Left colon (tissue), 2 donors: ENCODE results near the gene ICAM3. TPM values are rescaled to one million over a fixed set of nuclear protein-coding genes. Genes with fewer than 3 reads are reported as not detected.
A peak's percentile ranks its signal among the peaks of the same experiment; 100 is the strongest.

Experiments used
- ATAC-seq: fragments of 200-7000 bp; cut with Tn5 transposase; one replicate; pipeline ENCODE4 v1.9.1; 2020; ENCODE audit warnings: mild to moderate bottlenecking, moderate library complexity
- DNase-seq, 2 donors: peaks; one replicate each; pipeline ENCODE4 v3.0.0-alpha.2; 2020
- intact Hi-C, 2 donors: fragments of 100-400 bp; cut with DNase I in 1 of 2; cut with micrococcal nuclease in 1 of 2; formaldehyde crosslinking; loops; one replicate each; pipeline versions ENCODE4 v1.11.2 to v1.14.0; 2022; cut with DNase I, micrococcal nuclease
- total RNA-seq, 2 donors: library from RNA; stranded (reverse); fragmentation: NEBNext Ultra II Directional; extraction: Animal tissue kit (Norgen Biotek cat#: 25700); gene quantifications; one replicate each; pipeline ENCODE4 v1.2.1, GENCODE V29; 2021
- donor health status: DM: no; HTN: no; CAD: no.
- donor health status: DM: yes; HTN: yes; CAD: no.

The ICAM3 gene
- total RNA-seq, 2 donors from 2014 or later, result 29.8 to 30.6 TPM

GRCh38 chr19:10295847-10296591, 43.4 kb downstream of the ICAM3 start:
- peak in 1 of 2 donors; percentile 41 for DNase-seq
- intact Hi-C loops, result no loop called here
- ATAC-seq, result peak; percentile 24

DNA sequence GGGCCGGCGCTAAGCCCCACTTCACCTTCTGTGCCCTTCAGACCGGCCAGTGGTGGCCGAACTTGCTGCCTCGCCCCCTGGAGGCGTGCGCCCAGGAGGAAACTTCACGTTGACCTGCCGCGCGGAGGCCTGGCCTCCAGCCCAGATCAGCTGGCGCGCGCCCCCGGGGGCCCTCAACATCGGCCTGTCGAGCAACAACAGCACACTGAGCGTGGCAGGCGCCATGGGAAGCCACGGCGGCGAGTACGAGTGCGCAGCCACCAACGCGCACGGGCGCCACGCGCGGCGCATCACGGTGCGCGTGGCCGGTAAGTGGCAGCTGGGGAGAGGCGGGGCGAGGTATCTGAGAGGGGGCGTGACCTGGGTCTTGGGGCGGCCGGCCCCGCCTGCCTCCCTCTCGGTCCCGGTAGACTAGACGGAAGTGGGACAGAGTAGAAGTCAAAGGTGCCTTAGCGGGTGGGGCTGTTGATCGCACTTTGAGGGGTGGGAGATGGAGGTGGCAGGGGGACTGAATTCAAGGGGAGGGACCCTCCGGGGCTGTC, 44.0 kb downstream of the ICAM3 start:
- ATAC-seq (peak; percentile 54), DNase-seq (peak in 1 of 2 donors; percentile 77)
- intact Hi-C loops, result no loop called here

- intact Hi-C loops, result no loop called here
- peak in 1 of 2 donors; percentile 50 for DNase-seq
- peak; percentile 37 for ATAC-seq
Measured at GRCh38 chr19:10294368-10294697, 45.1 kb downstream of the ICAM3 start.

DNA sequence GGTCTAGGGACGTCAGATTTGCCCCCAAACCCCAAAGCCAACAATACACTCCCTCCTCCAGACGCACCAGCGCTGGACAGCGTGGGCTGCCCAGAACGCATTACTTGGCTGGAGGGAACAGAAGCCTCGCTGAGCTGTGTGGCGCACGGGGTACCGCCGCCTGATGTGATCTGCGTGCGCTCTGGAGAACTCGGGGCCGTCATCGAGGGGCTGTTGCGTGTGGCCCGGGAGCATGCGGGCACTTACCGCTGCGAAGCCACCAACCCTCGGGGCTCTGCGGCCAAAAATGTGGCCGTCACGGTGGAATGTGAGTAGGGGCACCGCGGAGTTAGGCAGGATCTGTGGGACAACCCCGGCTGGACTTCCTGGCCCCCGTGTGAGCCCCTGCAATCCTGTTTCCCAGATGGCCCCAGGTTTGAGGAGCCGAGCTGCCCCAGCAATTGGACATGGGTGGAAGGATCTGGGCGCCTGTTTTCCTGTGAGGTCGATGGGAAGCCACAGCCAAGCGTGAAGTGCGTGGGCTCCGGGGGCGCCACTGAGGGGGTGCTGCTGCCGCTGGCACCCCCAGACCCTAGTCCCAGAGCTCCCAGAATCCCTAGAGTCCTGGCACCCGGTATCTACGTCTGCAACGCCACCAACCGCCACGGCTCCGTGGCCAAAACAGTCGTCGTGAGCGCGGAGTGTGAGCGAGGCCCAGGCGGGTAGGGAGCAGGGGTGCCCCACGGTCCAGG, 45.6 kb downstream of the ICAM3 start:
- ATAC-seq (no peak), DNase-seq (no peak)
- intact Hi-C loops, result no loop called here

GRCh38 chr19:10292789-10293636, 46.4 kb downstream of the ICAM3 start:
- intact Hi-C loops, result no loop called here
- DNase-seq (peak; percentile 33 to 45), ATAC-seq (peak; percentile 12)

DNA sequence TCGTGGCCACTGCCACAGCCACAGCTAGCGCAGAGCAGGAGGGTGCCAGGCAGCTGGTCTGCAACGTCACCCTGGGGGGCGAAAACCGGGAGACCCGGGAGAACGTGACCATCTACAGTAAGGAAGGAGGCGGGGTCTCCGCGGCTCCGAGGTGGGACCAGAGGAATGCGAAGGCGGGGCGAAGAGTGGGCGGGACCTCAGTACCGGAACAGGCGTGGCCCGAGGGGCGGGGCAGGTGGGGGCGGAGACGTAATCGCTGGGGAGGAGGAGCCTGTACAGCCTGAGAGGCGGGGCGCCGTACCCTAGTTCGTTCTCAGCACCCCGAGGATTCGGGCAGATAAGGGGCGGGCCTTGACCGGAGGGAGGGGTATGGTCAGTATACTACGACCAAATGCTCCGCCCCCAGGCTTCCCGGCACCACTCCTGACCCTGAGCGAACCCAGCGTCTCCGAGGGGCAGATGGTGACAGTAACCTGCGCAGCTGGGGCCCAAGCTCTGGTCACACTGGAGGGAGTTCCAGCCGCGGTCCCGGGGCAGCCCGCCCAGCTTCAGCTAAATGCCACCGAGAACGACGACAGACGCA, 47.1 kb downstream of the ICAM3 start:
- peak; percentile 90 to 94 for DNase-seq
- intact Hi-C loops, result no loop called here
- ATAC-seq, result peak; percentile 80

DNA sequence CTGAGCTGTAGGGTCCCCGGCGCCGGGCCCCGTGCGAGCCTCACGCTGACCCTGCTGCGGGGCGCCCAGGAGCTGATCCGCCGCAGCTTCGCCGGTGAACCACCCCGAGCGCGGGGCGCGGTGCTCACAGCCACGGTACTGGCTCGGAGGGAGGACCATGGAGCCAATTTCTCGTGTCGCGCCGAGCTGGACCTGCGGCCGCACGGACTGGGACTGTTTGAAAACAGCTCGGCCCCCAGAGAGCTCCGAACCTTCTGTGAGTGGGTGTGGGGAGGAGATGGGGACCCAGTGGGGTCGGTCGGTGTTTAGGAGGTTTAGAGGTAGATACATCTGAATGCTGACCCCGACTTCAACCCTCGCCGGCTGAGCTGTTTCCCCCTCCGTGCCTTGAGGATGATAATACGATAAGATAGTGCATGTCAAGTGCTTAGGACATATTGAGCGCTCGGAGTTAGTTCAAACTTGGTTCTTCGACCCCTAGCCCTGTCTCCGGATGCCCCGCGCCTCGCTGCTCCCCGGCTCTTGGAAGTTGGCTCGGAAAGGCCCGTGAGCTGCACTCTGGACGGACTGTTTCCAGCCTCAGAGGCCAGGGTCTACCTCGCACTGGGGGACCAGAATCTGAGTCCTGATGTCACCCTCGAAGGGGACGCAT, 47.7 kb downstream of the ICAM3 start:
- DNase-seq, result peak in 1 of 2 donors; percentile 44
- intact Hi-C loops, result no loop called here
- peak; percentile 7 for ATAC-seq

GRCh38 chr19:10290876-10291553, 48.4 kb downstream of the ICAM3 start:
- peak; percentile 69 to 73 for DNase-seq
- ATAC-seq, result peak; percentile 32
- intact Hi-C loops, result no loop called here

DNA sequence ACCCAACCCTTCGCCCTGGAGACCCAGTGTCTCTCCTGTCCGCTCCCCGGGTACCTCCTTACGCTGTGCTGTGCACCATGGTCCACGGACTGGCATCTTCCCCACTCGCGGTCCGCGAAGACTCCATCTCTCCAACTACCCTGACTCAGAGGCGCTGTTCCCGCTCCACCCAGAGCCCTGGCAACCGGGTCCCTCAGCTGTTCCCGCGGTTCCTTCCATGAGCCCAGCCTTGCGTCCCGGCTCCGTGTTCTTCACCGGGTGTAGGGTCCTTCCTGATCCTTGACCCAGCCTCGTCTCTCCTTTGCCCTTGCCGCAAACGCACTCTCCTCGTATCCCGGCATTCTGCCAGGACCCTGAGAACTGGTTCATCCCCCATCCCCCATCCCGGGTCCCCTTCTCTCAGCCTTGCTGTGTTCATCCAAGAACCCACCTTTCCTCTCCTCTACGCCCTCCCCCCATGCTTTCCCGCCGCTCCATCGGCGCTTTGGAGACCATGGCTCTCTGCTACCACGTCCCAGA, 49.0 kb downstream of the ICAM3 start:
- ATAC-seq, result no peak
- DNase-seq, result no peak
- intact Hi-C loops, result no loop called here

GRCh38 chr19:10289836-10290356, 49.5 kb downstream of the ICAM3 start, which contains the start of gene ICAM5:
TSS of gene ICAM5 (plus strand) at chr19:10289952. CDS start at chr19:10290044, 92 bp downstream.
- ATAC-seq (no peak), DNase-seq (no peak)
- intact Hi-C loops, result loop anchor here in 1 of 2 donors (10.0 kb wide), 1 partner anchor 415 kb away; the partner anchor contains the start of gene QTRT1

- intact Hi-C loops, result loop anchor here in 1 of 2 donors (10.0 kb wide), 1 partner anchor 416 kb away; the partner anchor contains the start of gene QTRT1
- ATAC-seq (no peak), DNase-seq (peak; percentile 31 to 60)
Measured at GRCh38 chr19:10289167-10289835, 50.1 kb downstream of the ICAM3 start.

GRCh38 chr19:10288662-10289166, 50.7 kb downstream of the ICAM3 start:
- ATAC-seq (peak; percentile 43), DNase-seq (peak; percentile 64 to 65)
- intact Hi-C loops, result loop anchor here in 1 of 2 donors (10.0 kb wide), 1 partner anchor 416 kb away; the partner anchor contains the start of gene QTRT1

DNA sequence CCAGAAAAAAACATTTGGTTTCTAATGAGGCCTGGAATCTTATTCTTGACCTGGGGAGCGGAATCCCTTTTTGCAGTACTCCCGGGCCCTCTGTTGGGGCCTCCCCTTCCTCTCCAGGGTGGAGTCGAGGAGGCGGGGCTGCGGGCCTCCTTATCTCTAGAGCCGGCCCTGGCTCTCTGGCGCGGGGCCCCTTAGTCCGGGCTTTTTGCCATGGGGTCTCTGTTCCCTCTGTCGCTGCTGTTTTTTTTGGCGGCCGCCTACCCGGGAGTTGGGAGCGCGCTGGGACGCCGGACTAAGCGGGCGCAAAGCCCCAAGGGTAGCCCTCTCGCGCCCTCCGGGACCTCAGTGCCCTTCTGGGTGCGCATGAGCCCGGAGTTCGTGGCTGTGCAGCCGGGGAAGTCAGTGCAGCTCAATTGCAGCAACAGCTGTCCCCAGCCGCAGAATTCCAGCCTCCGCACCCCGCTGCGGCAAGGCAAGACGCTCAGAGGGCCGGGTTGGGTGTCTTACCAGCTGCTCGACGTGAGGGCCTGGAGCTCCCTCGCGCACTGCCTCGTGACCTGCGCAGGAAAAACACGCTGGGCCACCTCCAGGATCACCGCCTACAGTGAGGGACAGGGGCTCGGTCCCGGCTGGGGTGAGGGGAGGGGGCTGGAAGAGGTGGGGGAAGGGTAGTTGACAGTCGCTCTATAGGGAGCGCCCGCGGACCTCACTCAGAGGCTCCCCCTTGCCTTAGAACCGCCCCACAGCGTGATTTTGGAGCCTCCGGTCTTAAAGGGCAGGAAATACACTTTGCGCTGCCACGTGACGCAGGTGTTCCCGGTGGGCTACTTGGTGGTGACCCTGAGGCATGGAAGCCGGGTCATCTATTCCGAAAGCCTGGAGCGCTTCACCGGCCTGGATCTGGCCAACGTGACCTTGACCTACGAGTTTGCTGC, 52.4 kb downstream of the ICAM3 start, which contains the start of gene ICAM4:
Gene ICAM4, plus strand, starts transcription at position 153 of the 935 bp plus-strand sequence. Its CDS starts 58 bp downstream, at position 211.
- intact Hi-C loops, result loop anchor here in 1 of 2 donors (10.0 kb wide), 1 partner anchor 418 kb away; the partner anchor contains the start of gene QTRT1
- ATAC-seq (peak; percentile 24), DNase-seq (peak; percentile 43 to 67)

GRCh38 chr19:10285393-10285792, 54.0 kb downstream of the ICAM3 start:
- ATAC-seq (no peak), DNase-seq (no peak)
- intact Hi-C loops, result loop anchor here in 1 of 2 donors (10.0 kb wide), 1 partner anchor 419 kb away; the partner anchor contains the start of gene QTRT1

DNA sequence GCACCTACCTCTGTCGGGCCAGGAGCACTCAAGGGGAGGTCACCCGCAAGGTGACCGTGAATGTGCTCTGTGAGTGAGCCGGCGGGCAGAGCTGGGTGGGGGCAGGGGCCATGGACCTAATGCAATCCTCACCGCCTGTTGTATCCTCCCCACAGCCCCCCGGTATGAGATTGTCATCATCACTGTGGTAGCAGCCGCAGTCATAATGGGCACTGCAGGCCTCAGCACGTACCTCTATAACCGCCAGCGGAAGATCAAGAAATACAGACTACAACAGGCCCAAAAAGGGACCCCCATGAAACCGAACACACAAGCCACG, 54.5 kb downstream of the ICAM3 start:
- intact Hi-C loops, result loop anchor here in 1 of 2 donors (10.0 kb wide), 1 partner anchor 420 kb away; the partner anchor contains the start of gene QTRT1
- DNase-seq (no peak), ATAC-seq (no peak)
